A172 (cell line): ENCODE results near the gene NLK. TPM values are rescaled to one million over a fixed set of nuclear protein-coding genes. Genes with fewer than 3 reads are reported as not detected.
"Not testable (repeated sequence)": the region's sequence is repeated elsewhere in the genome, so short reads cannot be mapped to it uniquely, and the experiment has no call there.

Source experiments
- DNase-seq: peaks from one replicate; pipeline ENCODE4 v3.0.0-alpha.2; 2015; ENCODE audit warnings: low spot score
- total RNA-seq: library from RNA; depleted of rRNA; stranded (reverse); fragments of >200 nt; shearing (Covaris generic); gene quantifications from 2 replicates; pipeline ENCODE4 v1.2.3, GENCODE V29; 2014

NLK gene
- total RNA-seq, 1 experiment from 2014 or later = 18.5 TPM

GRCh38 chr17:28072936-28073533 is 30.6 kb downstream of the NLK start:
- no peak for DNase-seq

DNA sequence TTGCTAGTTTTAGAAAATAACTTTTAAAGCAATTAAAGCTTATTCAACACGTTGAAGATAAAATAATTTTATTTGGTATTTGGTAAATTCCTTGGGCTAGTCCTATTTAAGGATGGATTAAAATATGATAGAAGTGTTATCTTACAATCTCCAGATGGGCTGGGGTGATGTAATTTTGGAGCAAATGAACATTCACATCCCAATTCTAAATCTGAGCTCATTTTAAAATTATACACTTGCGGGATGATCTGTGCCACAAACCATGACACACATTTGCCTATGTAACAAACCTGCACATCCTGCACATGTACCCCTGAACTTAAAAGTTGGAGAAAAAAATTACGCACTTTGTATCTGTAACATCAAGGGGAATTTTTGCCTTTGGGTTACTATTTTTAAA is 31.5 kb downstream of the NLK start:
- no peak for DNase-seq

- DNase-seq = no peak
These were observed 33.7 kb downstream of the NLK start for GRCh38 chr17:28076144-28076543.

GRCh38 chr17:28077140-28077539 is 34.7 kb downstream of the NLK start:
- DNase-seq = not testable (repeated sequence)

DNA sequence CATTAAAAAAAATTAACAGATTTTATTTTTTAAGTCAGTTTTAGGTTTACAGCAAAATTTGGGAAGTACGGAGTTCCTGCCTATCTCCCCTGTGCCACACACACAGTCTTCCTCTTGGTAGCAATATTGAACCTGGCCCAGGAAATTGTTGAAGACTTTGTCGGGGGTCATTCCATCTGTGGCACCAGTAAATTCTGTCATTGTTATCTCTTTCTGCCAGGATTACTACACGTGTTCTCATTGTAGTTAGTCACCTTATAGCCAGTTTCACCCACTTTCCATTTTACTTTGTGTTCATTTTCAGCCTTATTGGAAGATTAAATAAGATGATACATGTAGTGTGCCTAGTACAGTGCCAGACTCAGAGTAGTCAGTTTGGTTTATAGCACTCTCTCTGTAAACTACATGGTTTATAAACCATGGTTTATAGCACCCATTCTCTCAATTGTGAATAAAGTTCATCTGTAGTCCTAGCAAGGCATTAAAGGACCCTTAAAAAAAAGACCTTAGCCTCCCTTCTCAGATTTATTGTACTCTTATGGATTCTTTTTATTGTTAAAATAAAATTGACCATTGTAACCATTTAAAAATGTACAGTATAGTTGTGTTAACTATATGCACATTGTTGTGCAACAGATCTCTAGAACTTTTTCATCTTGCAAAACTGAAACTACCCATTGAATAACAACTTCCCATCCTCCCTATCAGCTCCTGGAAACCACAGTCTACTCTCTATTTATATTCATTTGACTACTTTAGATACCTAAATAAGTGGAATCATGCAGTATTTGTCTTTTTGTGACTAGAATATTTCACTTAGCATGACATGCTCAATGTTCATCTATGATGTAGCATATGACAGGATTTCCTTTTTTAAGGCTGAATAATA is 36.1 kb downstream of the NLK start:
- no peak for DNase-seq

DNA sequence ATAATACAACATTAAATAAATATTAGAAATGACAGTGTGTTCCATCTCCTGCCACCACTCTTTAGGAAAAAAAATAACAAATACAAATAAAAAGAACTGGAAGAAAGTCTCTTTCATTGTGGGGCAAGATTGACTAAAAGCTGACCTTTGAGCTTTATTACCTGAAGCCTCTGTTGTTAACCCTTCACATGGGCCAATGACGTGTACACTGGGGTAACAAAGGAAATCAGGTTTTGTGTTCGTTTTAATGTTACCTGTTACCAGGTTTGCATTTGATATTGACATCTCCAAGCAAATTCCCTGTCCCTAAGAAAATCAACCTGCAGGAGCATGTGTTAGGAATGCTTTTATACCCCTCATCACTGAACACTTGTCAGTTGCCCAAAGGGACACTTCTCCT is 39.0 kb downstream of the NLK start:
- DNase-seq = no peak

DNA sequence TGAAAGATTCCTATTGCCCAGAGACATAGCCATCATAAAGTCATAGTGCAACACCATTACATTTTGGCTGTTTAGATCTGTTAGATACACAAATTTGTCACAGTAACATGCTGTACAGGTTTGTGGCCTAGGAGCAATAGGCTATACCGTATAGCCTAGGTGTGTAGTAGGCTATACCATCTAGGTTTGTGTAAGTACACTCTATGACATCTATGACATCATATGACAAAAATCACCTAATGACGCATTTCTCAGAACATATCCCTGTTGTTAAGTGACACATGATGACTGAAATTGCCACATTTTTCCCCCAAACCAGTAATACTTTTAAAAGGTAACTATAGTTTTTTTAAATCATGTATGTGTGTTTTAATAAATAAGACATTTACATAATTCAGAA is 43.3 kb downstream of the NLK start:
- DNase-seq = no peak

DNA sequence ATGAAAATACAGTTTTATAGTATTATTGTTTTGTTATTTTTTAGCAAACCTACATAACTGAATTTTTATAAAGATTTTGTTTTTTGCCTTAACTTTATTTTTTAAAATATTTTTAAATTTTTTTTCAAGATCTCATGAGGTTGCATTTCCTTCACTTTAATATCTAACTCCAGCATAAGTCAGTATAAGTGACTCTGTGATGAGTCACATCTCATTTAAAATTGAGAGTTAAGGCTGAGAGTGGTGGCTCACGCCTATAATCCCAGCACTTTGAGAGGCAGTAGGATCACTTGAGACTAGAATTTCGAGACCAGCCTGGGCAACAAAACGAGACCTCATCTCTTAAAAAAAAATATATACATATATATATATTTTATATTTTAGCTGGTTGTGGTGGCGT is 44.0 kb downstream of the NLK start:
- DNase-seq = peak; percentile 32

GRCh38 chr17:28087743-28088142 is 45.3 kb downstream of the NLK start:
- DNase-seq = no peak

DNA sequence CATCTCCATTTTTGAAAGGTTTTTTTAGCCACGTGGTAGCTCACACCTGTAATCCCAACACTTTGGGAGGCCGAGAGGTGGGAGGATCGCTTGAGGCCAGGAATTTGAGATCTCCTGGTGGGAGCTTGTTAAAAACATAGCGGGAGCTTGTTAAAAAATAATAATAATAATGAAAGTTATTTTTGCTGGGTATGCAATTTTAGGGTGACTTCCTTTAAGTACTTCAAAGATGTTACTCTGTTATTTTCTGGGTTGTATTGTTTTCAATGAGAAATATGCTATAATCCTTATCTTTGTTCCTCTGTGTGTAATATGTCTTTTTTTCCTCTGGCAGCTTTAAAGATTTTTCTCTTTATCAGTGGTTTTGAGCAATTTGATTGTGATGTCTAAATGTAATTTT is 48.1 kb downstream of the NLK start:
- no peak for DNase-seq

GRCh38 chr17:28092088-28092487 is 49.6 kb downstream of the NLK start:
- DNase-seq = no peak

GRCh38 chr17:28093999-28094716 is 51.7 kb downstream of the NLK start:
- no peak for DNase-seq

- DNase-seq = no peak
These were observed 54.3 kb downstream of the NLK start for GRCh38 chr17:28096756-28097155.

GRCh38 chr17:28097254-28097653 is 54.8 kb downstream of the NLK start:
- no peak for DNase-seq

DNA sequence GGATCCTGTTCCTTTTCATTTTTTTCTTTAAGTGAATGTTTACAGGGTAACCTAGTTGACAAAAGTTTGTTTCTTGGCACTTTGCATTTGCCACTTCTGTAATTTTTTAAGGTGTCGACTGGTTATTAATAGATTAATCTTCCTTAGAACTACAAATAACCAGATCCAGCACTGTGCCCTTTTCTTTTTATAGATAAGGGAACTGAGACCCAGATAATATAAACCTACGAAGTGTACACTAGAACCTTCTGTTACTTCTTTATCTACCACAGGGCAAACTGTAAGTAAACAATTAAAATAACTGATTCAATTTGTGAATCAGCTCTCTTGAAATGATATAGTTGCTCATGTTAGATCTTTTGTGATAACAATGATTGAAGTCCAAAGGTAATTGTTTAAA is 55.4 kb downstream of the NLK start:
- DNase-seq = no peak

- DNase-seq = not testable (repeated sequence)
These were observed 56.1 kb downstream of the NLK start for GRCh38 chr17:28098591-28098990.

- DNase-seq = no peak
These were observed 57.8 kb downstream of the NLK start for GRCh38 chr17:28100251-28100650.

GRCh38 chr17:28100936-28101335 is 58.5 kb downstream of the NLK start:
- DNase-seq = no peak

GRCh38 chr17:28101919-28102318 is 59.4 kb downstream of the NLK start:
- DNase-seq = no peak

DNA sequence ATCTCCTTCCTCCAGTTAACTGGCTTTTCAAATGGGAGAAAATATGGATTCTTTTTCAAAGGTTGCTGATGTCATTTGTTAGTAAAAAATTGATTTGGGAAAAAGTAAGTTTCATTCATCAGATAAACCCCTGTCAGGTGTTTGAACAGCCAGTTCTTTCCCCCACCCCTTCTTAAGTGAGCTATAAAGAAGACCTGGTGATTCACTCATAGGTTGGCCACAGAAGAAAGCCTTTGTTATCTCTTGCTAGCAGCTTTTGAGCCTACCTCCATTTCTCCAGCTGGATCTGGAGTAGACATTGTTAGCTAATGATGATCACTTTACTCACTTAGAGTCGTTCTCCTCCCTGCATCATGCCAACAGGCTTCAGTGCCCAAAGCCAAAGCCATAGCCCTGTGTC is 63.0 kb downstream of the NLK start:
- DNase-seq = no peak

DNA sequence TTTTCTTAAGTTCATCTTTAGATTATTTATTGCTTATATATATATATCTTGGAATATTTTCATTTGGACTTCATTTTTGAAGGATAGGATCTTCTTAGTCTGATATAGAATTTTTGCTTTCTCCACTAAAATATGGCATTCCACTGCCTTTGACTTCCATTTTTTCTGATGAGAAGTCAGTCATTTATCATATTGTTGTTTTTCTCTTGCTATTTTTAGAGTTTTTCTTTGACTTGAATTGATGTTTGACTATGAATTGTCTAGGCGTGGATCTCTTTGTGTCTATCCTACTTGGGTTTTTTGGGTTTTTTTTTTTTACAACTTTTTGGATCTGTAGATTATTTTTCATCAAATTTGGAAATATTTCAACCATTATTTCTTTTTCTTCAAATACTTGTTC is 67.7 kb downstream of the NLK start:
- DNase-seq = no peak

- DNase-seq = no peak
These were observed 69.7 kb downstream of the NLK start for GRCh38 chr17:28112181-28112580.

- no peak for DNase-seq
These were observed 70.1 kb downstream of the NLK start for GRCh38 chr17:28112606-28113005.
